HepG2 (cell line): ENCODE measurements around the gene TRIM54. TPM values are rescaled to one million over a fixed set of nuclear protein-coding genes. Genes with fewer than 3 reads are reported as not detected.

Experiments used
- ATAC-seq: fragments of 200-7000 bp; cut with Tn5 transposase; 3 replicates; pipeline ENCODE4 v1.9.1; 2020; ENCODE audit warnings: mild to moderate bottlenecking, moderate library complexity
- BruUV-seq: library from RNA; stranded (reverse); fragments of 400-500 nt; replicated peaks from 2 replicates; lab custom pipeline; 2021; lab: Mats Ljungman, UMichigan
- CTCF ChIA-PET: fragments of 300-600 bp; formaldehyde crosslinking; extraction: SDS; loops from one replicate; lab custom pipeline; 2021; ENCODE audit warnings: low total read pairs, inconsistent platforms, low intra/inter-chr PET ratio; lab: Yijun Ruan, JAX
- POLR2A ChIA-PET: fragments of 350-600 bp; sonication (Branson Sonifier 250); formaldehyde crosslinking; loops from one replicate; lab custom pipeline; 2020; ENCODE audit warnings: antibody characterized with exemption, inconsistent platforms; lab: Yijun Ruan, JAX
- DNase-seq: peaks from one replicate; pipeline ENCODE4 v3.0.0-alpha.2; 2015; ENCODE audit warnings: low spot score
- FAIRE-seq: peaks from 3 replicates; lab custom pipeline; 2011; peaks lifted over from hg19 to GRCh38; lab: Jason Lieb, UNC
- H2AFZ ChIP-seq: one replicate; pipeline ENCODE4 v1.6.1; 2011; ENCODE audit warnings: low read length, inconsistent platforms
- H3K27ac ChIP-seq: fragments of 300-600 bp; 3 replicates; pipeline ENCODE4 v1.8.0; 2011; ENCODE audit warnings: mixed run types, mild to moderate bottlenecking, mixed read lengths, low read length, inconsistent platforms; ENCODE audit not compliant: insufficient read depth; ENCODE audit errors: extremely low read length
- H3K27me3 ChIP-seq, 2 experiments: fragments of 200-600 bp in 1 of 2; 2 replicates in 1 of 2; 3 replicates in 1 of 2; pipeline versions ENCODE4 v1.6.0 to v1.8.0; 2011; ENCODE audit warnings: low read length in 2 of 2, mild to moderate bottlenecking in 2 of 2, moderate library complexity in 2 of 2, inconsistent platforms in 1 of 2; ENCODE audit not compliant: insufficient read depth in 2 of 2, control insufficient read depth in 1 of 2
- H3K36me3 ChIP-seq, 2 experiments: fragments of 200-600 bp in 1 of 2; replicated peaks in 1 of 2; 2 replicates in 1 of 2; 3 replicates in 1 of 2; pipeline versions ENCODE4 v1.5.1 to v1.8.0; 2011; ENCODE audit warnings: low read length in 2 of 2, inconsistent platforms in 1 of 2; ENCODE audit not compliant: insufficient read depth in 2 of 2, control insufficient read depth in 1 of 2
- H3K4me1 ChIP-seq: 2 replicates; pipeline ENCODE4 v1.5.1; 2012; ENCODE audit warnings: low read length, inconsistent platforms; ENCODE audit not compliant: insufficient read depth
- H3K4me2 ChIP-seq: 2 replicates; pipeline ENCODE4 v1.6.0; 2011; ENCODE audit warnings: low read depth, low read length, inconsistent platforms
- H3K4me3 ChIP-seq, 3 experiments: fragments of 200-600 bp in 1 of 3; sonication (generic), shearing (Covaris generic) in 1 of 3; replicated peaks in 1 of 3; 2 replicates each; pipeline ENCODE4 v1.5.1; 2011 to 2016; ENCODE audit warnings: low read length in 3 of 3, inconsistent platforms in 2 of 3, low read depth in 2 of 3, mild to moderate bottlenecking in 2 of 3, control low read depth in 1 of 3, mixed read lengths in 1 of 3; ENCODE audit not compliant: insufficient read depth in 1 of 3
- H3K79me2 ChIP-seq: one replicate; pipeline ENCODE4 v1.6.1; 2011; ENCODE audit warnings: low read length, inconsistent platforms; ENCODE audit not compliant: insufficient read depth
- H3K9ac ChIP-seq: 2 replicates; pipeline ENCODE4 v1.6.0; 2011; ENCODE audit warnings: mild to moderate bottlenecking, low read depth, low read length, inconsistent platforms; ENCODE audit not compliant: insufficient read depth
- H3K9me3 ChIP-seq: 2 replicates; pipeline ENCODE4 v1.5.1; 2012; ENCODE audit warnings: mild to moderate bottlenecking, low read length
- H4K20me1 ChIP-seq: 2 replicates; pipeline ENCODE4 v1.6.0; 2011; ENCODE audit warnings: inconsistent platforms, mild to moderate bottlenecking, low read length, moderate library complexity; ENCODE audit not compliant: insufficient read depth
- ELF1 ChIP-seq: sonication (generic); formaldehyde crosslinking; IDR thresholded peaks from 2 replicates; pipeline ENCODE4 v1.4.0; 2020; ENCODE audit warnings: missing genetic modification reagents
- GABPA ChIP-seq, 2 experiments: IDR thresholded peaks; 2 replicates each; pipeline ENCODE4 v1.6.1; 2011 to 2016; ENCODE audit warnings: low read depth in 2 of 2, low read length in 1 of 2, missing biosample characterization in 1 of 2, missing genetic modification characterization in 1 of 2
- HNRNPLL ChIP-seq: fragments of 200-400 bp; formaldehyde crosslinking; IDR thresholded peaks from 2 replicates; pipeline ENCODE4 v1.6.1; 2017; ENCODE audit warnings: mild to moderate bottlenecking, low read depth, low read length; ENCODE audit not compliant: poor library complexity, severe bottlenecking
- MXD4 ChIP-seq: IDR thresholded peaks from 2 replicates; pipeline ENCODE4 v1.6.1; 2016; ENCODE audit warnings: mild to moderate bottlenecking, missing biosample characterization, missing genetic modification reagents
- POLR2A ChIP-seq, 2 experiments: IDR thresholded peaks; 2 replicates each; pipeline ENCODE4 v1.6.1; 2011; ENCODE audit warnings: low read depth in 2 of 2, low read length in 2 of 2, mild to moderate bottlenecking in 1 of 2, moderate library complexity in 1 of 2; ENCODE audit not compliant: insufficient read depth in 1 of 2
- TARDBP ChIP-seq: sonication (generic); formaldehyde crosslinking; IDR thresholded peaks from 2 replicates; pipeline ENCODE4 v1.8.0; 2022; ENCODE audit warnings: mild to moderate bottlenecking, missing genetic modification reagents
- ZC3H4 ChIP-seq: sonication (generic); formaldehyde crosslinking; IDR thresholded peaks from 2 replicates; pipeline ENCODE4 v1.4.0; 2020; ENCODE audit warnings: missing genetic modification reagents, borderline replicate concordance
- ZNF333 ChIP-seq: sonication (generic); formaldehyde crosslinking; IDR thresholded peaks from 2 replicates; pipeline ENCODE4 v1.4.0; 2020; ENCODE audit warnings: mild to moderate bottlenecking, missing genetic modification reagents, borderline replicate concordance
- ZNF510 ChIP-seq: sonication (generic); formaldehyde crosslinking; IDR thresholded peaks from 2 replicates; pipeline ENCODE4 v1.4.0; 2020; ENCODE audit warnings: low read depth, mild to moderate bottlenecking, missing genetic modification reagents
- ZNF615 ChIP-seq: sonication (generic); formaldehyde crosslinking; IDR thresholded peaks from 2 replicates; pipeline ENCODE4 v1.5.0; 2020; ENCODE audit warnings: mild to moderate bottlenecking, missing genetic modification reagents, borderline replicate concordance
- WGBS: methylation state at CpG from one replicate; pipeline ENCODE4 v1.1.6; 2017; ENCODE audit warnings: low lambda C conversion rate; 5-methylcytosine and 5-hydroxymethylcytosine counted together
- in situ Hi-C: cut with HindIII; loops from 2 replicates; pipeline ENCODE4 v1.10.0; 2017; ENCODE audit warnings: low pct_unique_long_range_greater_than_20kb; ENCODE audit not compliant: extremely low pct_ligation_motif_present
- intact Hi-C: fragments of 100-400 bp; cut with micrococcal nuclease; formaldehyde crosslinking; loops from one replicate; pipeline ENCODE4 v1.10.0; 2022; ENCODE audit not compliant: unreplicated experiment
- polyA plus RNA-seq, 8 experiments: library from polyadenylated mRNA; depleted of rRNA in 3 of 8; stranded (reverse) in 7 of 8; unstranded in 1 of 8; fragments of >200 nt; fragmentation: Illumina TruSeq in 4 of 8; extraction: Trizol in 4 of 8; gene quantifications; 2 replicates each; pipeline versions ENCODE4 v1.2.1 to v1.2.3, GENCODE V29; 2011 to 2016; ENCODE audit warnings: low read depth in 4 of 8, missing spikeins in 1 of 8, mixed read lengths in 1 of 8; ENCODE audit not compliant: insufficient read depth in 1 of 8
- total RNA-seq, 5 experiments: library from RNA; depleted of rRNA; stranded (reverse); fragments of >200 nt; fragmentation: Illumina TruSeq; extraction: Trizol; gene quantifications; 2 replicates each; pipeline ENCODE4 v1.2.3, GENCODE V29; 2016; ENCODE audit warnings: low read depth in 1 of 5

Gene TRIM54
- total and polyA plus RNA-seq, 2 of the 13 experiments (the other 11 are each of a cell fraction or from before 2014, with no cell fraction given) = 0.07 to 0.13 TPM

DNA sequence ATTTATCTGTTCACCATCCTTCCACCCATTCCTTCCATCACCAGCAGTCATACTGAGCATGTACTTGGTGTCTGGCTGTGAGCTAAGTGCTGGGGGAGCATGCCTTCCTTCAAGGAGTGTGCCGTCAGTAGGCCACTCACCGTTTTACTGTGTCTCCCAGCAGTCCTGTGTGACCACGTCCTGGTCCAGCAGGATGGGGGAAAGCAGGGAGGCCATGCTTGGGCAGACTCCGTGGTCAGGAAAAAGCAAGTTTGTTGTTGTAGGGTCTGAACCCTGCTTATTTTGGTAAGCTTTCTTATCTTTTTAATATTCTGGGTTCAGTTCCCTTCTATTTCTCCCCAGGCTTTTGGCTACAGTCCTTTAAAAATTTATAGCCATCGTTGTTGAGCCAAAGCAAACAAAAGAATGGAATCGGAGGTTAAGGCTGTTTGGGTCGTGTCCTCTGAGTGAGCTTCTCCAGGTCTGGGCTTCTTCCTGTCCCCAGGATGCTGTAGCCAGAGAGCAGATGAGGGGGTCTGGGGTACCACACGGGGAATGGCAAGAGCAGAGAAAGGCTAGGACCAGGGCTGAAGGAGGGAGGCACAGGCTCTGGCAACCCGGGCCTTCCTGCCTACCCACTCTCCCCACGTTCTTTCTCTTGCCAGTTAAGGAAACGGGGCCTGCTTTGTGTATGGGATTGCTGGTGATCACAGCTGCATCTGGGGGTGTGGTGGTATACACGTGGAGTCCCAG, 32.9 kb upstream of the TRIM54 start:
- H3K9me3 ChIP-seq = no peaks in the 10 kb centered on the region
- ChIA-PET POLR2A (interaction anchor here (0.7 to 2.1 kb wide), 7 partner anchors 9 to 168 kb away, joined by 3 to 6 read pairs (median 4); partner anchors contain the start of genes ATRAID and SLC5A6), CTCF (interaction anchor here (1.9 to 3.6 kb wide), 3 partner anchors 15 to 54 kb away, joined by 7 to 38 read pairs (median 22); no protein-coding TSS in a partner anchor)
- FAIRE-seq (no peak), ATAC-seq (peak; percentile 12), DNase-seq (no peak)
- no TSS peak for BruUV-seq
- peaks cover 25% of the 10 kb centered on the region for H3K4me1 ChIP-seq
- peaks cover 2% of the 10 kb centered on the region in 2 experiments; a peak in 3 of 5 replicates for H3K36me3 ChIP-seq
- H4K20me1 ChIP-seq = no peaks in the 10 kb centered on the region
- H2AFZ ChIP-seq = peak overlapping the region; percentile 85
- H3K27ac ChIP-seq = no peak overlapping the region
- H3K79me2 ChIP-seq = no peaks in the 10 kb centered on the region
- H3K4me3 ChIP-seq = peak overlapping the region in 2 of 3 experiments; percentile 31 to 70; a peak in 3 of 6 replicates
- intact Hi-C loops (no loop called here), in situ Hi-C loops (no loop called here)
- peak overlapping the region; percentile 66; the same call in 1 of the 2 replicates for H3K9ac ChIP-seq
- H3K27me3 ChIP-seq = peaks cover 0 to 13% of the 10 kb centered on the region in 2 experiments; a peak in 3 of 5 replicates
- WGBS = 13% methylated on average over 12 of the region's 12 CpGs
- no peak for TF ChIP-seq HNRNPLL
- TF ChIP-seq ZC3H4 = 0 out of 2 replicates have a peak, but pooled peaks have one; percentile 29
- no peak for TF ChIP-seq MXD4 (CRISPR knock-in tag)
- TF ChIP-seq ZNF333 = no peak
- TF ChIP-seq ELF1 (CRISPR knock-in tag) = 0 out of 2 replicates have a peak, but pooled peaks have one; percentile 1
- no peak for TF ChIP-seq GABPA (IDR thresholded peaks at IDR 0.05; ENCODE audit: low read depth, low read length)
- no peak for TF ChIP-seq GABPA (CRISPR knock-in tag; IDR thresholded peaks at IDR 0.05; ENCODE audit: low read depth)
- TF ChIP-seq ZNF615 (CRISPR knock-in tag) = no peak
- 0 out of 4 replicates have a peak, but pooled peaks of 1 of the 2 experiments have one; percentile 7 for TF ChIP-seq POLR2A (IDR thresholded peaks at IDR 0.05; ENCODE audit: insufficient read depth in 1 of 2, low read depth in 2 of 2, low read length in 2 of 2)
- no peak for TF ChIP-seq ZNF510 (CRISPR knock-in tag)
- no peak for TF ChIP-seq TARDBP (CRISPR knock-in tag)
- peak overlapping the region; percentile 94 for H3K4me2 ChIP-seq
